ENCODE data around the gene PKP4. TPM values are rescaled to one million over a fixed set of nuclear protein-coding genes. Genes with fewer than 3 reads are reported as not detected.

PKP4 gene
- total and polyA plus RNA-seq, 2 donors (not counting 1 experiment from before 2014, with no cell fraction given), result 2.0 to 13.3 TPM

GRCh38 chr2:158666969-158667368 lies 210.2 kb downstream of the PKP4 start:
- DNase-seq, result no peak

GRCh38 chr2:158667586-158667985 lies 210.8 kb downstream of the PKP4 start:
- Histone ChIP-seq H3K36me3 (replicated peaks in 1 of 2; ENCODE audit: control extremely low read depth in 1 of 2, control insufficient read depth in 1 of 2, extremely low read depth in 1 of 2, insufficient read depth in 2 of 2, low read length in 1 of 2) (no peaks in the 10 kb centered on the region), H3K27ac (ENCODE audit: low read length in 2 of 2) (no peak overlapping the region), H3K27me3 (replicated peaks in 1 of 4; ENCODE audit: control extremely low read depth in 1 of 4, control insufficient read depth in 3 of 4, insufficient read depth in 4 of 4, low read length in 3 of 4) (no peaks in the 10 kb centered on the region), H3K4me1 (ENCODE audit: control insufficient read depth in 2 of 2, insufficient read depth in 2 of 2, low read length in 2 of 2) (no peaks in the 10 kb centered on the region), H3K9me3 (ENCODE audit: control extremely low read depth in 1 of 3, control insufficient read depth in 2 of 3, insufficient read depth in 1 of 3, low read length in 2 of 3) (no peaks in the 10 kb centered on the region), H4K20me1 (ENCODE audit: control insufficient read depth, insufficient read depth, low read length, poor library complexity, severe bottlenecking) (no peaks in the 10 kb centered on the region), H3K9ac (ENCODE audit: low read length) (no peak overlapping the region), H2AFZ (ENCODE audit: insufficient read depth, low read depth, low read length, poor library complexity, severe bottlenecking) (no peak overlapping the region), H3K79me2 (ENCODE audit: control insufficient read depth, insufficient read depth, low read length) (no peaks in the 10 kb centered on the region), H3K4me2 (replicated peaks; ENCODE audit: low read depth, low read length, poor library complexity, severe bottlenecking) (no peak overlapping the region), H3K4me3 (ENCODE audit: control extremely low read depth in 1 of 5, extremely low read depth in 1 of 5, insufficient read depth in 1 of 5, low read depth in 2 of 5, low read length in 4 of 5) (no peak overlapping the region)
- WGBS (ENCODE audit: insufficient coverage), result 83% methylated on average over 3 of the region's 4 CpGs
- ChIA-PET POLR2A (no interaction called here), CTCF (no interaction called here)
- intact Hi-C loops (cut with micrococcal nuclease), result no loop called here
- Mint-ChIP-seq H3K9me3 (ENCODE audit: insufficient read depth) (no peaks in the 10 kb centered on the region), H3K27ac (no peak overlapping the region), H3K27me3 (no peaks in the 10 kb centered on the region), H3K4me1 (no peaks in the 10 kb centered on the region), H3K4me3 (no peak overlapping the region)
- TF ChIP-seq CTCF (IDR thresholded peaks at IDR 0.05) (no peak), EZH2 (IDR thresholded peaks at IDR 0.05; ENCODE audit: borderline replicate concordance, insufficient read depth, low read depth, low read length, poor library complexity, severe bottlenecking) (no peak)
- DNase-seq, result no peak
- no peak for ATAC-seq (ENCODE audit: low read depth)

More at GRCh38 chr2:158666969-158667368, 210.2 kb downstream of the PKP4 start:
- Histone ChIP-seq H4K20me1 (ENCODE audit: control insufficient read depth, insufficient read depth, low read length, poor library complexity, severe bottlenecking) (no peaks in the 10 kb centered on the region), H3K4me3 (ENCODE audit: control extremely low read depth in 1 of 5, extremely low read depth in 1 of 5, insufficient read depth in 1 of 5, low read depth in 2 of 5, low read length in 4 of 5) (no peak overlapping the region), H2AFZ (ENCODE audit: insufficient read depth, low read depth, low read length, poor library complexity, severe bottlenecking) (no peak overlapping the region), H3K4me2 (replicated peaks; ENCODE audit: low read depth, low read length, poor library complexity, severe bottlenecking) (no peak overlapping the region), H3K79me2 (ENCODE audit: control insufficient read depth, insufficient read depth, low read length) (no peaks in the 10 kb centered on the region), H3K9ac (ENCODE audit: low read length) (no peak overlapping the region), H3K27ac (ENCODE audit: low read length in 2 of 2) (no peak overlapping the region), H3K36me3 (replicated peaks in 1 of 2; ENCODE audit: control extremely low read depth in 1 of 2, control insufficient read depth in 1 of 2, extremely low read depth in 1 of 2, insufficient read depth in 2 of 2, low read length in 1 of 2) (no peaks in the 10 kb centered on the region), H3K9me3 (ENCODE audit: control extremely low read depth in 1 of 3, control insufficient read depth in 2 of 3, insufficient read depth in 1 of 3, low read length in 2 of 3) (no peaks in the 10 kb centered on the region), H3K4me1 (ENCODE audit: control insufficient read depth in 2 of 2, insufficient read depth in 2 of 2, low read length in 2 of 2) (no peaks in the 10 kb centered on the region), H3K27me3 (replicated peaks in 1 of 4; ENCODE audit: control extremely low read depth in 1 of 4, control insufficient read depth in 3 of 4, insufficient read depth in 4 of 4, low read length in 3 of 4) (no peaks in the 10 kb centered on the region)
- intact Hi-C loops (cut with micrococcal nuclease), result no loop called here
- ChIA-PET POLR2A (no interaction called here), CTCF (no interaction called here)
- H3K4me3 Mint-ChIP-seq, result no peak overlapping the region
- H3K4me1 Mint-ChIP-seq, result no peaks in the 10 kb centered on the region
- ATAC-seq (ENCODE audit: low read depth), result no peak
- no peak overlapping the region for H3K27ac Mint-ChIP-seq
- TF ChIP-seq EZH2 (IDR thresholded peaks at IDR 0.05; ENCODE audit: borderline replicate concordance, insufficient read depth, low read depth, low read length, poor library complexity, severe bottlenecking), result no peak
- TF ChIP-seq CTCF (IDR thresholded peaks at IDR 0.05), result no peak
- WGBS (ENCODE audit: insufficient coverage), result 96% methylated on average over 6 of the region's 8 CpGs
- H3K27me3 Mint-ChIP-seq, result no peaks in the 10 kb centered on the region
- H3K9me3 Mint-ChIP-seq (ENCODE audit: insufficient read depth), result no peaks in the 10 kb centered on the region
